Epidermal melanocyte (primary cell): ENCODE measurements around the gene ZDHHC19.
"Not testable (repeated sequence)": the region's sequence is repeated elsewhere in the genome, so short reads cannot be mapped to it uniquely, and the experiment has no call there.

Source experiments
- DNase-seq: peaks from one replicate; pipeline ENCODE4 v3.0.0; 2011; ENCODE audit warnings: low spot score; ENCODE audit not compliant: insufficient read length

ZDHHC19 gene

GRCh38 chr3:196225763-196226364, 14.7 kb upstream of the ZDHHC19 start:
- no peak for DNase-seq

- DNase-seq: no peak
These were observed 13.9 kb upstream of the ZDHHC19 start for GRCh38 chr3:196225086-196225485.

- no peak for DNase-seq
These were observed 11.8 kb upstream of the ZDHHC19 start for GRCh38 chr3:196222876-196223595.

GRCh38 chr3:196220991-196221390, 9.8 kb upstream of the ZDHHC19 start:
- no peak for DNase-seq

GRCh38 chr3:196220587-196220986, 9.4 kb upstream of the ZDHHC19 start:
- DNase-seq: no peak

- no peak for DNase-seq
These were observed 8.7 kb upstream of the ZDHHC19 start for GRCh38 chr3:196219970-196220311.

GRCh38 chr3:196219194-196219969, 8.2 kb upstream of the ZDHHC19 start:
- DNase-seq: peak; percentile 49

GRCh38 chr3:196218155-196218712, 7.0 kb upstream of the ZDHHC19 start:
- DNase-seq: no peak

- no peak for DNase-seq
These were observed 6.3 kb upstream of the ZDHHC19 start for GRCh38 chr3:196217307-196218154.

- no peak for DNase-seq
These were observed 5.5 kb upstream of the ZDHHC19 start for GRCh38 chr3:196216681-196217211.

GRCh38 chr3:196216089-196216564, 4.9 kb upstream of the ZDHHC19 start, which contains the start of gene SLC51A:
SLC51A (plus strand) TSS chr3:196216534; CDS start chr3:196216713, 179 bp downstream.
- DNase-seq: no peak

- no peak for DNase-seq
These were observed 4.4 kb upstream of the ZDHHC19 start for GRCh38 chr3:196215493-196216020.

- DNase-seq: no peak
These were observed 3.7 kb upstream of the ZDHHC19 start for GRCh38 chr3:196214783-196215441.

GRCh38 chr3:196209944-196210672, 1.1 kb downstream of the ZDHHC19 start:
- DNase-seq: not testable (repeated sequence)

GRCh38 chr3:196208942-196209695, 2.1 kb downstream of the ZDHHC19 start:
- DNase-seq: no peak

- DNase-seq: no peak
These were observed 3.2 kb downstream of the ZDHHC19 start for GRCh38 chr3:196207833-196208607.

- DNase-seq: no peak
These were observed 3.9 kb downstream of the ZDHHC19 start for GRCh38 chr3:196207159-196207832.
